ENCODE results near the gene NPIPB8.
"Not testable (repeated sequence)": the region's sequence is repeated elsewhere in the genome, so short reads cannot be mapped to it uniquely, and the experiment has no call there.

Gene NPIPB8

DNA sequence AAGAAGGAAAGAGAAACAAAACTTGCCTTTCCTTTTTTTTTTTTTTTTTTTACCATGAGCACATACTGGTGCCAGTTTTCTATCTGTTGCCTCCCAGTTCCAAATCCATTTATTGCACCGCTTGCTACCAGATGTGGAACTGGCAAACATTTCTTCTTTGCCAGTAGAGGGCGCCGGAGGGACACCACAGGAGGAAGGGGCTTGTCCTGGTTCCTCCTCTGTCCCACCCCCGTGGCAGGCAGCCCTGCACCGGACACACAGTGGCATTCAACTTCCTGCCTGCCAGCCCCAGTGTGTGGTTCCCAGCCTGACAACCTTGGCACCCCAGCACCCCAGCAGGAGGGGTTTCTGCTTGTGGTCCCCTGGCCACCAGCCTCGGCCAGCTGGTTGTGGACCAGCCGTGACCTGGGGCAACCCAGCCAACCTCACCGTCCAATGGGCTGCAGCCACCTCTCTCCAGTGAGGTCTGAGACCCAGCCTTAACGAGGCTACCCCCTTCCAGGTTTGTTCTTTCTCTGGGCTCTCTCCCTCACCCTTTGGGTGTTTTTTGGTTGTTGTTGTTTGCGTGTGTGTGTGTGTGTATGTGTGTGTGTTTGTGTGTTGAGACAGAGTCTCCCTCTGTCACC, 50.6 kb downstream of the NPIPB8 start:
- H3K9ac ChIP-seq (ENCODE audit: low read length); H3K27me3 ChIP-seq (ENCODE audit: control insufficient read depth in 1 of 2, insufficient read depth in 2 of 2, low read length in 2 of 2); H3K4me3 ChIP-seq (ENCODE audit: low read depth in 1 of 2, low read length in 2 of 2); H3K27ac ChIP-seq (ENCODE audit: low read depth, low read length); H3K9me3 ChIP-seq (ENCODE audit: low read length); H3K36me3 ChIP-seq (ENCODE audit: insufficient read depth, low read length); H3K4me1 ChIP-seq (ENCODE audit: insufficient read depth, low read length): not testable (repeated sequence)

DNA sequence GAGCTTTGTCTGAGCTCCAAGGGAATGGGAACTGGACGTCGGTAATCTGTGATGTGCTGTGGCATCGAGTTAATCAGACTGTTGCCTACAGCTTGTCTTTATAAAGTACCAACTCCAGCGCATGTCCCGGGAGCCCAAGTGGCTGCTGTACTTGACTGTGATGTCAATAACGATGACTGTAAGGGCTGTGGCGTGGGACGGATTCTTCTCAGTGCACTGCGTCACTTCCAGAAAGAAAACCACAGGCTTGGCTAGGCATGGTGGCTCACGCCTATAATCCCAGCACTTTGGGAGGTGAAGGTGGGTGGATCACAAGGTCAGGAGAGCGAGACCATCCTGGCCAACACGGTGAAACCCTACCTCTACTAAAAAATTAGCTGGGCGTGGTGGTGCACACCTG, 51.6 kb downstream of the NPIPB8 start:
- not testable (repeated sequence) for H3K27ac ChIP-seq (ENCODE audit: low read depth, low read length); H3K9ac ChIP-seq (ENCODE audit: low read length); H3K4me1 ChIP-seq (ENCODE audit: insufficient read depth, low read length); H3K4me3 ChIP-seq (ENCODE audit: low read depth in 1 of 2, low read length in 2 of 2); H3K9me3 ChIP-seq (ENCODE audit: low read length); H3K27me3 ChIP-seq (ENCODE audit: control insufficient read depth in 1 of 2, insufficient read depth in 2 of 2, low read length in 2 of 2); H3K36me3 ChIP-seq (ENCODE audit: insufficient read depth, low read length)

DNA sequence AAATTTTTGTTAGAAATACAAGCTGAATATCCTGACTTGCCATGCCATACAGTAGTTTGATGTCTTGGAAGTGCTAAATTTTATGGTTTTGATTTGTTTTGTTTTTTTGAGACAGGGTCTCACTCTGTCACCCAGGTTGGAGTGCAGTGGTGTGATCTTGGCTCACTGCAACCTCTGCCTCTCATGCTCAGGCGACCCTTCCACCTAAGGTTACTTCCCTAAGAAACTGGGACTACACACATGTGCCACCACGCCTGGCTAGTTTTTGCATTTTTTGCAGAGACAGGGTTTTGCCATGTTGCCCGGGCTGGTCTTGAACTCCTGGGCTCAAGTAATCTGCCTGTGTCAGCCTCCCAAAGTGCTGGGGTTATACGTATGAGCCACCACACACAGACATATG, 53.9 kb downstream of the NPIPB8 start:
- H3K4me1 ChIP-seq (ENCODE audit: insufficient read depth, low read length); H3K27me3 ChIP-seq (ENCODE audit: control insufficient read depth in 1 of 2, insufficient read depth in 2 of 2, low read length in 2 of 2); H3K9ac ChIP-seq (ENCODE audit: low read length); H3K9me3 ChIP-seq (ENCODE audit: low read length); H3K36me3 ChIP-seq (ENCODE audit: insufficient read depth, low read length); H3K27ac ChIP-seq (ENCODE audit: low read depth, low read length); H3K4me3 ChIP-seq (ENCODE audit: low read depth in 1 of 2, low read length in 2 of 2): not testable (repeated sequence)

DNA sequence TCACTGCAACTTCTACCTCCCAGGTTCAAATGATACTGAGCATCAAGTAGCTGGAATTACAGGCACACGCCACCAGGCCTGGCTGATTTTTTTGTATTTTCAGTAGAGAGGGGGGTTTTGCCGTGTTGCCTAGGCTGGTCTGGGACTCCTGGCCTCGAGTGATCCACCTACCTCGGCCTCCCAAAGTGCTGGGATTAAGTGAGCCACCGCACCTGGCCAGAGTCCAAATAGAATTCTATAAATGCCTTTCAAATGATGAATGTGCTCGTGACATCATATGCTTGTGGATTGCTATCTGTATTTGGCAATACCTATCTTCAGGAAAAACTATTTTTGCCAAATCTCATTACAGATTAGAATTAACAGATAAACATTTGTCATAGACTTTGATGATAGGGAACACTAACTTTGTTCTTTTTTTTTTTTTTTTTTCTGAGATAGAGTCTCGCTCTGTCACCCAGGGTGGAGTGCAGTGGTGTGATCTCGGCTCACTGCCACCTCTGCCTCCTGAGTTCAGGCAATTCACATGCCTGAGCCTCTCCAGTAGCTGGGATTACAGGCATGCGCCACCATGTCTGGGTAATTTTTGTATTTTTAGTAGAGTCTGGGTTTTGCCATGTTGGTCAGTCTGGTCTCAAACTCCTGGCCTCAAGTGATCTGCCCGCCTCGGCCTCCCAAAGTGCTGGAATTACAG, 55.5 kb downstream of the NPIPB8 start:
- H3K4me3 ChIP-seq (ENCODE audit: low read depth in 1 of 2, low read length in 2 of 2); H3K27me3 ChIP-seq (ENCODE audit: control insufficient read depth in 1 of 2, insufficient read depth in 2 of 2, low read length in 2 of 2); H3K36me3 ChIP-seq (ENCODE audit: insufficient read depth, low read length); H3K27ac ChIP-seq (ENCODE audit: low read depth, low read length); H3K9ac ChIP-seq (ENCODE audit: low read length); H3K9me3 ChIP-seq (ENCODE audit: low read length); H3K4me1 ChIP-seq (ENCODE audit: insufficient read depth, low read length): not testable (repeated sequence)

DNA sequence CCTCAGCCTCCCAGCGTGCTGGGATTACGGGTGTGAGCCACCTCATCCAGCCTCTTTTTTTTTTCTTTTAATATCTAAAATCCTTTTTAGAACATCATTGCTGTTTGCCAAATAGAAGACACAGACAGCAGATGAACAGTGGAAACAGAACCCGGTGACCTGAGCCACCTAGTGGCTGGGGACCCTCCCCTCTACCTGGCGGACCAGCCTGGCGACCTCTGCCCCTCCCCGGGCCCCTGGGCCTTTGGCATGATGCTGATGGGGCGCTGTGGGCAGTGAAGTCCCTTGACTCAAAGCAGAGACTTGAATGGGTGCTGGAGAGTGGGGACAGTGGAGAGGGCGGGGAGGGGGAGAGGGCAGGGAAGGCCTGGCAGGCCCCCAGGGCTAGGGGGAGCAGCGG, 61.9 kb downstream of the NPIPB8 start:
- not testable (repeated sequence) for H3K9ac ChIP-seq (ENCODE audit: low read length); H3K4me3 ChIP-seq (ENCODE audit: low read depth in 1 of 2, low read length in 2 of 2); H3K36me3 ChIP-seq (ENCODE audit: insufficient read depth, low read length); H3K27me3 ChIP-seq (ENCODE audit: control insufficient read depth in 1 of 2, insufficient read depth in 2 of 2, low read length in 2 of 2); H3K4me1 ChIP-seq (ENCODE audit: insufficient read depth, low read length); H3K9me3 ChIP-seq (ENCODE audit: low read length); H3K27ac ChIP-seq (ENCODE audit: low read depth, low read length)

DNA sequence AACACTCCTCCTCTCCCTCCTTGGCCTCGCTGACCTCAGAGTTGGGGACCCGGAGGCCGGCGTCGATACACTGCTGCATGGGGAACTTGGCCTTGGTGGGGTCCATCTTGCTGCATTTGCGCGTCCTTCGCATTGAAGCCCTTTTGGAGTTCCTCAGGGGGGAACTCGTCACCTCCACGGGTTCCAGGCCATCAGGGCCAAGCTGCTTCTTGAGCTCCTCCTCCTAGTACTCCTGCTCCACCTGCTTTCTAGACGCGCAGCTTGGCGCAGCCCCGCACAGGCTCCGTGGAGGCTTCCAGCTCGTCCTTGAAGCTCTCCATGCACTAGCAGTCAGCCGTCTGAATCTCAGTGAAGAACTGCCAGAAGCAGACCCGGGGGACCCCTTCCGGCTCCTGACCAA, 62.5 kb downstream of the NPIPB8 start:
- H3K9ac ChIP-seq (ENCODE audit: low read length); H3K27me3 ChIP-seq (ENCODE audit: control insufficient read depth in 1 of 2, insufficient read depth in 2 of 2, low read length in 2 of 2); H3K4me3 ChIP-seq (ENCODE audit: low read depth in 1 of 2, low read length in 2 of 2); H3K4me1 ChIP-seq (ENCODE audit: insufficient read depth, low read length); H3K9me3 ChIP-seq (ENCODE audit: low read length); H3K27ac ChIP-seq (ENCODE audit: low read depth, low read length); H3K36me3 ChIP-seq (ENCODE audit: insufficient read depth, low read length): not testable (repeated sequence)

DNA sequence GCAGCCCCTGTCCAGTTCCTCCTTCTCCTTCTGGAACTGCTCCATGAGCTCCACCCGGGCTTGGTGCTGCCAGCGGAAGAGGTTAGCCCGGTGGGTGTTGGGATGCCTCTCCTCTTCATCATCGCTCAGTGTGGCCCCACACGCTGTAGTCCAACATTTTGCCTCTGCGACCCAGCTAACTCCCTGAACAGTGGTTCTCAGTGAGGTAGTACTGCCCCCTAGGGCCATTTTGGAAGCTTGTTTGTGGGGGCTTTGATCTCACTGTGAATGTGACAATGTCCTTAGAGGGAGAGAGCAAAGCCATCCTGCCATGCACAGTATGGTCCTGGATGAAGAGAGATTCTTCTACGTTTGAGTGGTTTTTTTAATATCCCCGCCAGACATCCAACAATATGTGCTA, 63.5 kb downstream of the NPIPB8 start:
- not testable (repeated sequence) for H3K27me3 ChIP-seq (ENCODE audit: control insufficient read depth in 1 of 2, insufficient read depth in 2 of 2, low read length in 2 of 2); H3K36me3 ChIP-seq (ENCODE audit: insufficient read depth, low read length); H3K9me3 ChIP-seq (ENCODE audit: low read length); H3K9ac ChIP-seq (ENCODE audit: low read length); H3K4me1 ChIP-seq (ENCODE audit: insufficient read depth, low read length); H3K4me3 ChIP-seq (ENCODE audit: low read depth in 1 of 2, low read length in 2 of 2); H3K27ac ChIP-seq (ENCODE audit: low read depth, low read length)

DNA sequence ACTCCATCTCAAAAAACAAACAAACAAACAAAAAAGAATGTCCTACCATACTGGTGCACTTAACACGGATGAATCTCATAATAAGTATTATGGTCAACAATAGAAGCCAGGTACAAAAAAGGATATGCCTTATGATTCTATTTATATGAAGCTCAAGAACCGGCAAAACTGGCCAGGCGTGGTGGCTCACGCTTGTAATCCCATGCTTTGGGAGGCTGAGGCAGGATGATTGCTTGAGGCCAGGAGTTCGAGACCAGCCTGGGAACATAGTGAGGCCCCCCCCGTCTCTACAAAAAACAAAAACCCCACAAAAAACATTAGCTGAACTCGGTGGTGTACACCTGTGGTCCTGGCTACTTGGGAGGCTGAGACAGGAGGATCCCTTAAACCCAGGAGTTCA, 66.4 kb downstream of the NPIPB8 start:
- not testable (repeated sequence) for H3K9me3 ChIP-seq (ENCODE audit: low read length); H3K4me3 ChIP-seq (ENCODE audit: low read depth in 1 of 2, low read length in 2 of 2); H3K9ac ChIP-seq (ENCODE audit: low read length); H3K27ac ChIP-seq (ENCODE audit: low read depth, low read length); H3K36me3 ChIP-seq (ENCODE audit: insufficient read depth, low read length); H3K27me3 ChIP-seq (ENCODE audit: control insufficient read depth in 1 of 2, insufficient read depth in 2 of 2, low read length in 2 of 2); H3K4me1 ChIP-seq (ENCODE audit: insufficient read depth, low read length)

Data from muscle layer of colon (tissue), 2 donors.